Glutamatergic neuron (in vitro differentiated cells): ENCODE data around the gene ITGBL1. TPM values are rescaled to one million over a fixed set of nuclear protein-coding genes. Genes with fewer than 3 reads are reported as not detected.

ENCODE experiments used
- DNase-seq: peaks from one replicate; pipeline ENCODE4 v3.0.0; 2022
- H3K27ac Mint-ChIP-seq: one replicate; pipeline ENCODE4 v1.8.0; 2020; ENCODE audit warnings: mild to moderate bottlenecking, mixed read lengths, inconsistent platforms; ENCODE audit not compliant: unreplicated experiment
- H3K27me3 Mint-ChIP-seq: one replicate; pipeline ENCODE4 v1.8.0; 2020; ENCODE audit warnings: mild to moderate bottlenecking, moderate library complexity, mixed read lengths, inconsistent platforms; ENCODE audit not compliant: unreplicated experiment
- H3K36me3 Mint-ChIP-seq: one replicate; pipeline ENCODE4 v1.8.0; 2020; ENCODE audit warnings: mild to moderate bottlenecking, mixed read lengths, inconsistent platforms; ENCODE audit not compliant: unreplicated experiment
- H3K4me1 Mint-ChIP-seq: one replicate; pipeline ENCODE4 v1.8.0; 2020; ENCODE audit warnings: mild to moderate bottlenecking, low read depth, mixed read lengths, inconsistent platforms; ENCODE audit not compliant: unreplicated experiment
- H3K4me3 Mint-ChIP-seq: one replicate; pipeline ENCODE4 v1.8.0; 2020; ENCODE audit warnings: mild to moderate bottlenecking, mixed read lengths, inconsistent platforms; ENCODE audit not compliant: unreplicated experiment
- H3K9me3 Mint-ChIP-seq: one replicate; pipeline ENCODE4 v1.8.0; 2020; ENCODE audit warnings: mild to moderate bottlenecking, moderate library complexity, mixed read lengths, inconsistent platforms; ENCODE audit not compliant: unreplicated experiment
- CTCF ChIP-seq: fragments of 200-600 bp; sonication (generic); IDR thresholded peaks from one replicate; pipeline ENCODE4 v1.5.0; 2021; ENCODE audit not compliant: partially characterized antibody, unreplicated experiment
- total RNA-seq: library from RNA; stranded (reverse); fragmentation: NEBNext Ultra II Directional; extraction: Animal tissue kit (Norgen Biotek cat#: 25700); gene quantifications from one replicate; pipeline ENCODE4 v1.2.1, GENCODE V29; 2021; ENCODE audit not compliant: unreplicated experiment

The ITGBL1 gene
- total RNA-seq, 1 donor from 2014 or later, result not detected

- no peaks in the 10 kb centered on the region for H3K36me3 Mint-ChIP-seq
- no peak overlapping the region for H3K4me3 Mint-ChIP-seq
- peaks cover 4% of the 10 kb centered on the region for H3K27me3 Mint-ChIP-seq
- no peak for TF ChIP-seq CTCF
- no peaks in the 10 kb centered on the region for H3K9me3 Mint-ChIP-seq
- DNase-seq, result no peak
- no peak overlapping the region for H3K27ac Mint-ChIP-seq
- H3K4me1 Mint-ChIP-seq, result peaks cover 18% of the 10 kb centered on the region
Measured at GRCh38 chr13:101569807-101570206, 117.3 kb downstream of the ITGBL1 start.

DNA sequence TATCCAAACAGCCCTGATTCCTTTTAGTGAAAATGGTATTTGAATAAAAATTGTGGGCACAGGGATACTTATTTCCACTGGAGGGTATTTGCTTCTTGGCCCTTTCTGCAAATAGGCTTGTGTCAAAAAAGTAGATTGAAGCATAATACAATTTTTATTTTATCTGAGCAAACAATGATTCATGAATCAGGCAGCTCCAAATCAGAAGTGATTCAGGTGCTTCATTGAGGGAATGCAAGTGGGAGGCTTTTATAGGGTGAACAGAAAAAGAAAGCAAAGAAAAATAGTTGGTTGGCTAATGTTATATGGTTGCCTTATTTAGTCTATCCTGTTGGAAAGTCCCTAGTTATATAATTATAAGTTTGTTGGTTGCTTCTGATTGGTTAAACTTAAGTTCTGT, 117.9 kb downstream of the ITGBL1 start:
- no peak overlapping the region for H3K27ac Mint-ChIP-seq
- TF ChIP-seq CTCF, result no peak
- H3K4me3 Mint-ChIP-seq, result no peak overlapping the region
- H3K27me3 Mint-ChIP-seq, result peaks cover 4% of the 10 kb centered on the region
- no peaks in the 10 kb centered on the region for H3K9me3 Mint-ChIP-seq
- no peaks in the 10 kb centered on the region for H3K36me3 Mint-ChIP-seq
- no peak for DNase-seq
- H3K4me1 Mint-ChIP-seq, result peaks cover 16% of the 10 kb centered on the region

GRCh38 chr13:101572456-101572855, 120.0 kb downstream of the ITGBL1 start:
- H3K27ac Mint-ChIP-seq, result no peak overlapping the region
- H3K4me3 Mint-ChIP-seq, result no peak overlapping the region
- peaks cover 3% of the 10 kb centered on the region for H3K27me3 Mint-ChIP-seq
- DNase-seq, result no peak
- H3K4me1 Mint-ChIP-seq, result peaks cover 13% of the 10 kb centered on the region
- no peak for TF ChIP-seq CTCF
- H3K9me3 Mint-ChIP-seq, result no peaks in the 10 kb centered on the region
- no peaks in the 10 kb centered on the region for H3K36me3 Mint-ChIP-seq

DNA sequence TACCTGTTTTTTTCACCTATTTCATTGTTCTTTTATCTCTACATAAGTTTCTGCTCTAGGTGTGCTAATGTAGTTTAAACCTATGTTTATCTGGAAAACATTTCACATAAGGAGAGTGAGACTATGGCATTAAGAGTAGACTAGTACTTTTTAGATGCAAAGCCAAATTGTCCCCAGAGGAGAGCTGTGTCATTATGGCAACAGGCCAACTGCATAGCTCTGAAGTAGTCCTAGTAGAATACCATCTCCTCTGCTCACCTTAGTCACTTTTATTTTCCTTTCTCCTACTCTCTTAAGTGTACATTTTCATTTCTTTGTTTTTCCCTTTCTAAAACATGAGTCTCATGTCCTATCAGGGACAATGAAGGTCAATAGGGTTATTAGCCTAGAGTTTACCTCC, 123.1 kb downstream of the ITGBL1 start:
- peaks cover 21% of the 10 kb centered on the region for H3K4me1 Mint-ChIP-seq
- no peaks in the 10 kb centered on the region for H3K36me3 Mint-ChIP-seq

DNA sequence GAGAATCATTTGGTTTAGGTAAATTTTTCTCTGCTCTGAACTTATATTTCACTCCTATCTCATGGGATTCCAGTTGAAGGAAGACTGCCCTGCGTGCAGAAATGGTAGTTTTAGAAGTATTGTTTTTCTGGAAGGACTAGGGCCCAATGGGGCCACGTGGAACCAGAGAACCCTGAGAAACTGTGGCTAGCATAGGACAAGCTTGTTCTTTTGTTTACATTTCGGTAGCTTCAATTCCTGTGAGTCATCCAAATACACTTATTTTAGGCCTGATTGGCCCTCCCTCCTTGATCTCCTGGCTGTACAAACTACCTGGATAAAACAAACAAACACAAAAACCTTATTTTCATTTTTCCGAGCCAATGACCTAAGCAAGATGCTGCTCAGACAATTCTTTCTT, 124.0 kb downstream of the ITGBL1 start:
- no peak for DNase-seq
- Mint-ChIP-seq H3K4me3 (no peak overlapping the region), H3K27me3 (no peaks in the 10 kb centered on the region), H3K27ac (no peak overlapping the region), H3K9me3 (peaks cover 5% of the 10 kb centered on the region), H3K36me3 (no peaks in the 10 kb centered on the region), H3K4me1 (peaks cover 23% of the 10 kb centered on the region)
- no peak for TF ChIP-seq CTCF

More for the DNA sequence above, 123.1 kb downstream of the ITGBL1 start:
- no peaks in the 10 kb centered on the region for H3K27me3 Mint-ChIP-seq
- DNase-seq, result no peak
- H3K9me3 Mint-ChIP-seq, result peaks cover 5% of the 10 kb centered on the region
- no peak overlapping the region for H3K4me3 Mint-ChIP-seq
- no peak overlapping the region for H3K27ac Mint-ChIP-seq
- TF ChIP-seq CTCF, result no peak
